SK-N-SH (cell line): ENCODE data around the gene PRUNE1. TPM values are rescaled to one million over a fixed set of nuclear protein-coding genes. Genes with fewer than 3 reads are reported as not detected.

Source experiments
- CTCF ChIA-PET: fragments of 300-600, 350-600 bp; formaldehyde crosslinking; extraction: SDS; loops from one replicate; lab custom pipeline; 2021; lab: Yijun Ruan, JAX
- POLR2A ChIA-PET: fragments of 350-600 bp; sonication (Branson Sonifier 250); formaldehyde crosslinking; extraction: SDS; loops from one replicate; lab custom pipeline; 2020; ENCODE audit warnings: antibody characterized with exemption, inconsistent platforms; lab: Yijun Ruan, JAX
- DNase-seq: peaks from one replicate; pipeline ENCODE4 v3.0.0; 2012
- H2AFZ ChIP-seq: fragments of 200-600 bp; sonication (generic); 2 replicates; pipeline ENCODE4 v1.8.1; 2016; ENCODE audit warnings: antibody characterized with exemption, mild to moderate bottlenecking, low read depth
- H3F3A ChIP-seq: fragments of 200-600 bp; sonication (generic); replicated peaks from 2 replicates; pipeline ENCODE3; 2016; ENCODE audit warnings: antibody characterized with exemption, mild to moderate bottlenecking; ENCODE audit not compliant: insufficient read depth
- H3K27ac ChIP-seq, 2 experiments: fragments of 200-500 bp in 1 of 2; fragments of 200-600 bp in 1 of 2; sonication (Bioruptor generic) in 1 of 2; sonication (generic), shearing (Covaris generic) in 1 of 2; 2 replicates each; pipeline versions ENCODE4 v1.5.1 to v1.6.1; 2014 to 2016; ENCODE audit warnings: low read depth in 2 of 2, inconsistent platforms in 1 of 2, low read length in 1 of 2, mild to moderate bottlenecking in 1 of 2, mixed read lengths in 1 of 2
- H3K27me3 ChIP-seq: fragments of 200-600 bp; sonication (generic), shearing (Covaris generic); 2 replicates; pipeline ENCODE4 v1.6.1; 2016; ENCODE audit warnings: mixed run types; ENCODE audit not compliant: insufficient read depth
- H3K36me3 ChIP-seq, 2 experiments: fragments of 200-500 bp in 1 of 2; fragments of 200-600 bp in 1 of 2; sonication (Bioruptor generic) in 1 of 2; sonication (generic) in 1 of 2; replicated peaks in 1 of 2; 2 replicates each; pipeline versions ENCODE3 to v1.5.1; 2014 to 2016; ENCODE audit warnings: low read length in 1 of 2, mild to moderate bottlenecking in 1 of 2; ENCODE audit not compliant: insufficient read depth in 2 of 2, control insufficient read depth in 1 of 2
- H3K4me1 ChIP-seq, 2 experiments: fragments of 200-500 bp in 1 of 2; fragments of 200-600 bp in 1 of 2; sonication (Bioruptor generic) in 1 of 2; sonication (generic), shearing (Covaris generic) in 1 of 2; 2 replicates each; pipeline versions ENCODE4 v1.5.1 to v1.6.1; 2014 to 2016; ENCODE audit warnings: low read depth in 1 of 2, low read length in 1 of 2, mixed run types in 1 of 2; ENCODE audit not compliant: insufficient read depth in 2 of 2, control insufficient read depth in 1 of 2
- H3K4me2 ChIP-seq: fragments of 200-600 bp; sonication (generic), shearing (Covaris generic); 2 replicates; pipeline ENCODE4 v1.6.1; 2017; ENCODE audit warnings: mixed run types
- H3K4me3 ChIP-seq, 2 experiments: fragments of 200-500 bp in 1 of 2; fragments of 200-600 bp in 1 of 2; sonication (Bioruptor generic) in 1 of 2; sonication (generic), shearing (Covaris generic) in 1 of 2; 2 replicates each; pipeline versions ENCODE4 v1.5.1 to v1.8.1; 2014 to 2016; ENCODE audit warnings: low read depth in 2 of 2, inconsistent platforms in 1 of 2, low read length in 1 of 2, mild to moderate bottlenecking in 1 of 2, mixed read lengths in 1 of 2, moderate library complexity in 1 of 2
- H3K79me2 ChIP-seq: fragments of 200-600 bp; sonication (generic); 2 replicates; pipeline ENCODE4 v1.8.1; 2017; ENCODE audit warnings: mild to moderate bottlenecking; ENCODE audit not compliant: insufficient read depth
- H3K9ac ChIP-seq: fragments of 200-600 bp; sonication (generic); 2 replicates; pipeline ENCODE4 v1.6.1; 2017; ENCODE audit warnings: mixed run types
- H3K9me2 ChIP-seq: fragments of 200-600 bp; sonication (generic); 2 replicates; pipeline ENCODE4 v1.6.1; 2017; ENCODE audit warnings: mixed run types
- H3K9me3 ChIP-seq: fragments of 200-600 bp; sonication (generic); 2 replicates; pipeline ENCODE4 v1.6.1; 2017; ENCODE audit warnings: mixed run types, mild to moderate bottlenecking, moderate library complexity
- H4K20me1 ChIP-seq: fragments of 200-600 bp; sonication (generic); 2 replicates; pipeline ENCODE4 v1.6.1; 2017; ENCODE audit warnings: mild to moderate bottlenecking, mixed run types; ENCODE audit not compliant: insufficient read depth
- FOXJ3 ChIP-seq: sonication (generic); formaldehyde crosslinking; IDR thresholded peaks from 2 replicates; pipeline ENCODE4 v1.5.1; 2020; ENCODE audit warnings: mild to moderate bottlenecking, missing genetic modification reagents
- FOXM1 ChIP-seq: IDR thresholded peaks from 2 replicates; pipeline ENCODE4 v1.4.0; 2012; ENCODE audit warnings: low read depth, mild to moderate bottlenecking
- GABPA ChIP-seq: IDR thresholded peaks from 2 replicates; pipeline ENCODE4 v1.4.0; 2012; ENCODE audit warnings: low read depth, mild to moderate bottlenecking
- JUND ChIP-seq: IDR thresholded peaks from 2 replicates; pipeline ENCODE4 v1.4.0; 2012
- MXI1 ChIP-seq: IDR thresholded peaks from 2 replicates; pipeline ENCODE4 v1.6.1; 2012; ENCODE audit warnings: mild to moderate bottlenecking, low read depth, low read length, improper control_type of control experiment
- PBX3 ChIP-seq: IDR thresholded peaks from 2 replicates; pipeline ENCODE4; 2012
- POLR2AphosphoS5 ChIP-seq: IDR thresholded peaks from 2 replicates; pipeline ENCODE4 v1.6.1; 2012; ENCODE audit warnings: low read depth, low read length
- RFX5 ChIP-seq: IDR thresholded peaks from 2 replicates; pipeline ENCODE4 v1.6.1; 2012; ENCODE audit warnings: mild to moderate bottlenecking, improper control_type of control experiment, low read length
- RXRA ChIP-seq: IDR thresholded peaks from 2 replicates; pipeline ENCODE4 v1.4.0; 2012; ENCODE audit warnings: low read depth, mild to moderate bottlenecking, borderline replicate concordance
- SIN3A ChIP-seq: IDR thresholded peaks from 2 replicates; pipeline ENCODE4 v1.6.1; 2012; ENCODE audit warnings: low read depth, mild to moderate bottlenecking, low read length, moderate library complexity, borderline replicate concordance
- SMC3 ChIP-seq: IDR thresholded peaks from 2 replicates; pipeline ENCODE4 v1.6.1; 2012; ENCODE audit warnings: low read depth, low read length, improper control_type of control experiment
- TCF12 ChIP-seq: IDR thresholded peaks from 2 replicates; pipeline ENCODE4 v1.4.0; 2012
- TEAD4 ChIP-seq: IDR thresholded peaks from 2 replicates; pipeline ENCODE4 v1.4.0; 2012; ENCODE audit warnings: mild to moderate bottlenecking, borderline replicate concordance; ENCODE audit not compliant: insufficient read depth
- USF1 ChIP-seq: IDR thresholded peaks from 2 replicates; pipeline ENCODE4 v1.4.0; 2012; ENCODE audit warnings: low read depth, borderline replicate concordance
- USF2 ChIP-seq: fragments of 150-350 bp; IDR thresholded peaks from 2 replicates; pipeline ENCODE4 v1.6.1; 2017; ENCODE audit warnings: antibody characterized with exemption, low read length, low read depth, borderline replicate concordance
- YY1 ChIP-seq: IDR thresholded peaks from 2 replicates; pipeline ENCODE4 v1.4.0; 2012; ENCODE audit warnings: low read depth, mild to moderate bottlenecking
- WGBS: methylation state at CpG from one replicate; pipeline ENCODE4 v1.1.6; 2017; ENCODE audit warnings: low lambda C conversion rate; 5-methylcytosine and 5-hydroxymethylcytosine counted together
- polyA plus RNA-seq, 3 experiments: library from polyadenylated mRNA; depleted of rRNA; stranded (reverse); fragments of >200 nt; gene quantifications; 2 replicates each; pipeline ENCODE4 v1.2.3, GENCODE V29; 2012
- TF ChIP-seq, protein P1 (sequence below): IDR thresholded peaks from 2 replicates; pipeline ENCODE4 v1.6.1; 2012; ENCODE audit warnings: mild to moderate bottlenecking, low read depth, low read length, moderate library complexity

The PRUNE1 gene
- polyA plus RNA-seq, 1 of the 3 experiments (the other 2 are of a cell fraction), result 7.3 TPM

DNA sequence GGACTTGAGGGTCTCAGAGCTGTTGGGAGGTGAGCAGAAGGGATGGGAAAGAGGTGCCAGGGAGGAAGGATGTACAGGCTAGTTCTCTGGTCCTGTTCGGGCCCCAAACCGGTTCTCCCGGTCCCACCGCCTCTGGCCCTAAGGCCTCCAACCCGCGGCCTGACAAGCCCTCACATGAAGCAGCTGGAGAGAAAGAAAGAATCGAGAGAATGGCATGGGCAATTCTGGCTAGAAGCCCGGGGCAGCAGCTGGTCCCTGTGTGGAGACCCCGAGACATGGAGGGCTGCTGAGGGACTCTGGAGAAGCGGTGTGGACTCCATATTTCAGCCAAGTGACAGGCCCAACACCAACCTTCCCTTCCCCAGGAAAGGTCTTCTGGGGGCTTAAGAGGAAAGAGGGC is 50.4 kb downstream of the PRUNE1 start:
- peaks cover 30 to 32% of the 10 kb centered on the region in 2 experiments for H3K36me3 ChIP-seq
- H3K27me3 ChIP-seq, result no peaks in the 10 kb centered on the region
- WGBS, result 0% methylated on average over 4 of the region's 10 CpGs
- no peak for TF ChIP-seq RXRA
- no peak for TF ChIP-seq SIN3A
- no peak for TF ChIP-seq TEAD4
- no peak for TF ChIP-seq USF2
- TF ChIP-seq USF1, result no peak
- TF ChIP-seq POLR2AphosphoS5, result no peak
- no peak for TF ChIP-seq SMC3
- no peak for TF ChIP-seq FOXM1
- TF ChIP-seq YY1, result no peak
- no peak for TF ChIP-seq RFX5
- no peak for TF ChIP-seq TCF12
- no peak for TF ChIP-seq GABPA
- TF ChIP-seq MXI1, result no peak
- TF ChIP-seq, protein P1, sequence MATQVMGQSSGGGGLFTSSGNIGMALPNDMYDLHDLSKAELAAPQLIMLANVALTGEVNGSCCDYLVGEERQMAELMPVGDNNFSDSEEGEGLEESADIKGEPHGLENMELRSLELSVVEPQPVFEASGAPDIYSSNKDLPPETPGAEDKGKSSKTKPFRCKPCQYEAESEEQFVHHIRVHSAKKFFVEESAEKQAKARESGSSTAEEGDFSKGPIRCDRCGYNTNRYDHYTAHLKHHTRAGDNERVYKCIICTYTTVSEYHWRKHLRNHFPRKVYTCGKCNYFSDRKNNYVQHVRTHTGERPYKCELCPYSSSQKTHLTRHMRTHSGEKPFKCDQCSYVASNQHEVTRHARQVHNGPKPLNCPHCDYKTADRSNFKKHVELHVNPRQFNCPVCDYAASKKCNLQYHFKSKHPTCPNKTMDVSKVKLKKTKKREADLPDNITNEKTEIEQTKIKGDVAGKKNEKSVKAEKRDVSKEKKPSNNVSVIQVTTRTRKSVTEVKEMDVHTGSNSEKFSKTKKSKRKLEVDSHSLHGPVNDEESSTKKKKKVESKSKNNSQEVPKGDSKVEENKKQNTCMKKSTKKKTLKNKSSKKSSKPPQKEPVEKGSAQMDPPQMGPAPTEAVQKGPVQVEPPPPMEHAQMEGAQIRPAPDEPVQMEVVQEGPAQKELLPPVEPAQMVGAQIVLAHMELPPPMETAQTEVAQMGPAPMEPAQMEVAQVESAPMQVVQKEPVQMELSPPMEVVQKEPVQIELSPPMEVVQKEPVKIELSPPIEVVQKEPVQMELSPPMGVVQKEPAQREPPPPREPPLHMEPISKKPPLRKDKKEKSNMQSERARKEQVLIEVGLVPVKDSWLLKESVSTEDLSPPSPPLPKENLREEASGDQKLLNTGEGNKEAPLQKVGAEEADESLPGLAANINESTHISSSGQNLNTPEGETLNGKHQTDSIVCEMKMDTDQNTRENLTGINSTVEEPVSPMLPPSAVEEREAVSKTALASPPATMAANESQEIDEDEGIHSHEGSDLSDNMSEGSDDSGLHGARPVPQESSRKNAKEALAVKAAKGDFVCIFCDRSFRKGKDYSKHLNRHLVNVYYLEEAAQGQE, result no peak
- no peak for TF ChIP-seq FOXJ3
- TF ChIP-seq JUND, result no peak
- TF ChIP-seq PBX3, result no peak
- H4K20me1 ChIP-seq, result peaks cover 36% of the 10 kb centered on the region
- H3K79me2 ChIP-seq, result peaks cover 88% of the 10 kb centered on the region
- no peaks in the 10 kb centered on the region for H3K9me2 ChIP-seq
- H3K9me3 ChIP-seq, result no peaks in the 10 kb centered on the region
- DNase-seq, result peak; percentile 53
- H3F3A ChIP-seq, result peaks cover 29% of the 10 kb centered on the region
- CTCF ChIA-PET, result interaction anchor here (0.6 to 7.4 kb wide), 12 partner anchors 10 to 468 kb away, joined by 3 to 67 read pairs (median 6); partner anchors contain the start of genes C1orf56, GABPB2, MINDY1 and TNFAIP8L2
- H3K4me2 ChIP-seq, result peak overlapping the region; percentile 91
- POLR2A ChIA-PET, result interaction anchor here (1.9 to 2.9 kb wide), 3 partner anchors 7 to 52 kb away, joined by 6 to 24 read pairs (median 9); partner anchors contain the start of genes C1orf56 and MINDY1
- peaks cover 7 to 27% of the 10 kb centered on the region in 2 experiments; a peak in 3 of 4 replicates for H3K4me1 ChIP-seq
- peak overlapping the region; percentile 99 for H3K27ac ChIP-seq
- peak overlapping the region; percentile 93 for H3K9ac ChIP-seq
- H3K4me3 ChIP-seq, result peak overlapping the region; percentile 79 to 81
- no peak overlapping the region; the same call in 1 of the 2 replicates for H2AFZ ChIP-seq
